CD4-positive, alpha-beta T cell treated with Interleukin-4 for 4 hours (primary cell): ENCODE results near the gene REXO4.
"Not testable (repeated sequence)": the region's sequence is repeated elsewhere in the genome, so short reads cannot be mapped to it uniquely, and the experiment has no call there.

Experiments
- DNase-seq: peaks from one replicate; pipeline ENCODE4 v3.0.0-alpha.2; 2020

Gene REXO4

DNA sequence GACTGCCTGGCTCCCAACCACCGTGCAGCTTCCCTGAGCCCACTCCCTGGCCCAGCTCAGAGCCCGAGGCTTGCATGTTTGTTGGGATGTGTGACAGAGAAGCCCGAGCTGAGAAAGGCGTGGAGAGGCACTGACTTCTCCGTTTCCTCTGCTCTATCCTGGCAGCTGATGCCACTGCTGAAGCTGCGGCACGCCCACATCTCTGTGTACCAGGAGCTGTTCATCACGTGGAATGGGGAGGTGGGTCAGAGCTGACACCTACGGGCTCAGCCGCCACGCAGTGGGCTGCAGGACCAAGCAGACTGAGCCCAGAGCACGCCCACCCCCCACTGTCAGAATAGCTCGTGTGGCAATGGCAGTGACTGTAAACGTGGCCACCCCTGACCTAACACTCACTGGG is 32.4 kb downstream of the REXO4 start:
- DNase-seq = no peak

DNA sequence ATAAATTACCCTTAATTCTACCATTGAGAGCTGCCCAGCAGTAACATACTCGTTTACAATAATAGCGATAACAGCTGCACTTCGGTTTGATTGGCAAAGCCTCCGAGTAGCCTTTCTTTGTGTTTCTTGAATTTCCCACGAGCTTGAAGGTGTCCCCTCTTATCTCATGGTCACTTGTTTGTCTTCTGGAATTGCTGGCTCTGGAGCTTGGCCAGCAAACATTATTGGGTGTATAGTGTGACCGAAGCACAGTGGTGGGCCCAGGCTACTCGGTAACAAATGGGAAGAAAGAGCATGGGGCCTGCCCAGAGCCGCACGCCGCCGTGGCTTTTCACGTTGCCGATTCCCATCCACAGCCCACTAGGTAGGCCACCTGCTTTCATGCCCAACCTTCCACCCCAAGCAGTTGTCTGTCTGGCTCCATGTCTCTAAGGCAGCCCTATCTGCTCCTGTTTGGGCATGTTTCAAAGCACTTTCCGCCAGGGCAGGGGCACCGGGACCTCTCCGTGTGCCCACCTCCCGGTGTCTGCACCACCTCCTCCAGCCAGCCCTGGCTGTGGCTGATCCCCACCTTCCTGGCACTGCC is 33.0 kb downstream of the REXO4 start:
- no peak for DNase-seq

DNA sequence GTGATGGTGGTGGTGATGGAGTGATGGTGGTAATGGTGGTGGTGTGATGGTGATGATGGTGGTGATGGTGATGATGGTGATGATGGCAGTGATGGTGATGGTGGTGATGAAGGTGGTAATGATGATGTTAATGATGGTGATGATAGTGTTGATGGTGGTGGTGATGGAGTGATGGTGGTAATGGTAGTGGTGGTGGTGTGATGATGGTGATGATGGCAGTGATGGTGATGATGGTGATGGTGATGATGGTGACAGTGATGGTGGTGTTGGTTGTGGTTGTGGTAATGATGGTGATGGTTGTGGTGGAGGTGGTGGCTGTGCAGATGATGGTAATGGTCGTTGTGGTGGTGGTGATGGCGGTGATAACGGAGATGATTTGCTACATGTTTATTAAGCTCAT is 34.4 kb downstream of the REXO4 start:
- DNase-seq = no peak

DNA sequence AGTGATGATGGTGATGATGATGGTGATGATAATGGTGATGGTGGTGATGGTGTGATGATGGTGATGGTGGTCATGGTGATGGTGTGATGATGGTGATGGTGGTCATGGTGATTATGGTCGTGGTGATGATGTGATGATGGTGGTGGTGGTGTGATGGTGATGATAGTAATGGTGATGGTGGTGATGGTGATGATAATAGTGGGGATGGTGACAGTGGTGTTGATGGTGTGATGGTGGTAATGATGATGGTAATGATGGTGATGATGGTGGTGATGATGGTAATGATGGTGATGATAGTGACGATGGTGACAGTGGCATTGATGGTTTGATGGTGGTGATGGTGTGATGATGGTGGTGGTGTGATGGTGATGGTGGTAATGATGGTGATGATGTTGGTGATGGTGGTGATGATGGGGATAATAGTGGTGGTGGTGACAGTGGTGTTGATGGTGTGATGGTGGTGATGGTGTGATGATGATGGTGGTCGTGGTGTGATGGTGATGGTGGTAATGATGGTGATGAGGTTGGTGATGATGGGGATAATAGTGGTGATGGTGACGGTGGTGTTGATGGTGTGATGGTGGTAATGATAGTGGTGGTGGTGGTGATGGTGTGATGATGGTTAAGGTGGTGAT is 35.2 kb downstream of the REXO4 start:
- DNase-seq = no peak

DNA sequence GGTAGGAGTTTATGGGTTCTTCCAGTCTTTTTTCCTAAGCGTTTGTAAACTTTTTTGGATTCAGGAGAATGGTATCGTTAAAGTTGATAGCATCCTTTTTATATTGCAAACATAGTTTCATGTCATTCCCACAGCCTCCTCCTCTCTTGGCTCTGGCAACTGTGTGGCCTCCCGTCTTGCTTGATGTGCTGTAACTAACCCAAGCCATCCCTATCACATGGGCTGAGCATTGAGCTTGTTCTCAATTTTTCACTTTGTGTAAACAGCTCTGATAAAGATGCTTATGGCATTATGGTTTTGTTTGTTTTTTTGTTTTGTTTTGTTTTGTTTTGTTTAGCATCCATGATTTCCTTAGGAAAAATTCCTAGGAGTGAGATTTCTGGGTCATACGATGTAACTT is 37.1 kb downstream of the REXO4 start:
- DNase-seq = no peak

DNA sequence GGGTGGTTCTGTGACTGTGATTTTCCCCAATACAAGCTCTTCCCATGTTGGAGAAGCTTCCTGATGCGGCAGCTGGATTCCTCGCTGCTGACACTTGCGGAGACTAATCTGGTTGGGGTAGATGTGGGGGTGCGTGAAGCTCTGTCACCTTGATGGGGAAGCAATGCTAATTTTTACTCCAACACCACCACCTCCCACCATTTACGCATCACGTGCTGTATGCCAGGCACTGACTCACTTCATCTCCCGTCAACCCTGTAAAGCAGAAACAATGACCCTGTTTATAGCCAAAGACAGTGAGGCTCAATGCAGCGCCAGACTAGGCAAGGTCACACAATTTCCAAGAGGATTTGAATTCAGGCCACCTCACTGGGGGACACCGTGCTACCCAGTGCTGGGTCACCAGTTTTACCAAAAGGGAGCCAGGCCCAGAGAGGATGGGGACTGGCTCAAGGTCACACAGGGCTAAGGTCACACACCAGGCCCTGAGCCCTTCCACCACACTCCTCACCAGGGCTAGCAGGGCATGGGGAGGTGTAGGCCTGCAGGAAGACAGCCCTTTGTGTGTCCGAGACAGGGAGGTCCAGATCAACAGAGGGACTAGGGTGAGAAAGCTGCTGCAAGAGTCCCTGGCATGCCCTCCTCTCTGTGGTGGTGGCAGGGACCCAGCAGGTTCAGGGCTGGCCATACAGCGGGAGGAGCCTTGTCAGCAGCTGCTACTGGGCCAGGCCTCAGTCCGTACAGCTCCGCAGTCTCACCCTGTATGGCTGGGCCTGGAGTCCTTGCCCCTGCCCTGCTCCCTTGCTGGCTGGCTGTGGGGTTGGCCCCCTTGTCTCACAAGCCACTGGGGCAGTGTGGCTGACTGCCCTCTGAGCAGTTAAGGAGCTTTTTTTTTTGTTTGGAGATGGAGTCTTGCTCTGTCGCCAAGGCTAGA is 38.4 kb downstream of the REXO4 start:
- DNase-seq = no peak

DNA sequence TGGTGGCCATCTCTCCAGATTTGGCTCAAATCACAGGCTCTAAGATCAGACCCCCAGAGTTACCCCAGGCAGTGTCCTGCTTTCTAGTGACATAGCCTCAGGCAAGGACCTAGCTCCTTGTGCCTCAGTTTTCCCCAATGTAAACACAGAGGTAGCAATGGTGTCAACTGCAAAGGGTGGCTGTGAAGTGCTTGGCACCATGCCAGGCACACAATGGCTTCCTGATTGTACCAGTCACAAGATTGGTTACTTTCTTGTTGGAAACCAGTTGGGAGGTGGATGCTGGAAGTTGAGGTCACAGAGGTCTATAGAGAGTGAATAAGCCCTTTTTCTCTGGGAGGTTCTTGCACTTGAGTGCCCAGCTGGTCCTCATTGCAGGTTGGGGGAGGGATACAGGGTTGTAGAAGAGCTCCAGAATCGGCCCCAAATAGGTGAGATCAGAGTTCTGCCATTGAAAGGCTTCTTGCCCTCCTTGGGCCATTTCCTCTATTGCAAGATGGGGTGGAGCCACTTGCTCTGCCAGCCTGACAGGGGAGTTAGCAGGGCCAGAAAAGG is 39.3 kb downstream of the REXO4 start:
- no peak for DNase-seq

DNA sequence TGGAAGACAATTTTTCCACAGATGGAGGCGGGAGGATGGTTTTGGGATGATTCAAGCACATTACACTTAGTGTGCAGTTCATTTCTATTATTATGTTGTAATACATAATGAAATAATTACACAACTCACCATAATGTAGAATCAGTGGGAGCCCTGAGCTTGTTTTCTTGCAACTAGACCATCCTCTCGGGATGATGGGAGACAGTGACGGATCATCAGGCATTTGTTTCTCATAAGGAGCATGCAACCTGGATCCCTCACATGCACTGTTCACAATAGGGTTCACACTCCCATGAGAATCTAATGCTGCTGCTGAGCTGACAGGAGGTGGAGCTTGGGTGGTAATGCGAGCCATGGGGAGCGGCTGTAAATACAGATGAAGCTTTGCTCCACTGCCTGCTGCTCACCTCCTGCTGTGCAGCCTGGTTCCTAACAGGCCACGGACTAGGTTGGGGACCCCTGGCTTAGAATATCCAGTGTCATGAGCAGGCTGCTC is 40.0 kb downstream of the REXO4 start:
- no peak for DNase-seq

DNA sequence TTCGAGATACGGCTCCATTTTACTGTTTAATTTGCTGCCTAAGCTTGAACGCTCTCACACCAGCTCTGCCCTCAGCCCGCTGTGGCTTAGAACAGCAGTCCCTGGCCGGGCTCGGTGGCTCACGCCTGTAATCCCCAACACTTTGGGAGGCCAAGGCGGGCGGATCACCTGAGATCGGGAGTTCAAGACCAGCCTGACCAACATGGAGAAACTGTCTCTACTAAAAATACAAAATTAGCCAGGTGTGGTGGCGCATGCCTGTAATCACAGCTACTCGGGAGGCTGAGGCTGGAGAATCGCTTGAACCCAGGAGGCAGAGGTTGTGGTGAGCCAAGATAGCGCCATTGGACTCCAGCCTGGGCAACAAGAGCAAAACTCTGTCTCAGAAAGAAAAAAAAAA is 40.5 kb downstream of the REXO4 start:
- not testable (repeated sequence) for DNase-seq

DNA sequence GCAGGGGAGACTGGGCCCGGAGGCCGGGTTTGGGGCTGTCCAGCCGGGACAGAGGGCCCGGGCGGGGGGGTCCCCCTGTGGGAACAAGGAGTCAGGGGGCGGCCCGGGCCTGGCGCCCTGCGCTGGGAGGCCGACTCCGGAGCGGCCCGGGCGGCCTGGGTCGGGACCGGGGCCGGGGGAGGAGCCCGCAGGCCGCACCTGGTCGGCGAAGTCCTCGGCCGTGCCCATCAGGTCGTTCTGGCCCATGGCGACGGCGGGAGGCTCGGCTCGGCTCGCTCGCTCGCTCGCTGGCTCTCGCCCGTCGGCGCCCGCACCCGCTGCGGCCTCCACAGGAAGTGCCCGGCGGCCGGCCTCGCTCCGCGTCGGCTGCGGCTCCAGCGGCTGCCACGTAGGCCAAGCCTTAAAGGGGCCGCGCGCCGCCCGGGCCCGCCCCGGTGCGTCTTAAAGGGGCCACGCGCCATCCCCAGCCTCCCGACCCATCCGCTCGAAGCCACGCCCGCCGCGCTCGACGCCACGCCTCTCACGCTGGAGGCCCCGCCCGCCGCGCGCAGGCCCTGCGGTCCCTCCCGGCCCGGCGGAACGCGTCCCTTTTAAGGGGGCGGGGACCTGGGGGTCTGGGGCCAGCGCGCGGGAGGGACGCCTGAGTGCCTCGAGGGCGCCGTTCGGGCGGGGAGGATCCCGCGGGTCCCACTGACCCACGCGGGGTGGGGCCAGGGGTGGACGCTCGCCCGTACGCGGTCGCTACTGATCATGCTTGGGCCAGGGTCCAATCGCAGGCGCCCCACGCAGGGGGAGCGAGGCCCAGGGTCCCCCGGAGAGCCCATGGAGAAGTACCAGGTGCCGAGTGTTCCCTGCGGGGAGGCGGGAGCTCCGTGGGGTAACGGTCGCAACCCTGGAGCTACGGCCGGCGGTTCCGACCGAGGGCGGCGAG is 41.8 kb downstream of the REXO4 start, which contains the start of the genes STKLD1 and SURF4:
Gene STKLD1, plus strand, starts transcription at position 643 of the 931 bp plus-strand sequence. Its CDS starts 108 bp downstream, at position 751.
Gene SURF4, minus strand, starts transcription at position 337 of the 931 bp plus-strand sequence. Its CDS starts 91 bp downstream, at position 246.
- DNase-seq = peak; percentile 92

DNA sequence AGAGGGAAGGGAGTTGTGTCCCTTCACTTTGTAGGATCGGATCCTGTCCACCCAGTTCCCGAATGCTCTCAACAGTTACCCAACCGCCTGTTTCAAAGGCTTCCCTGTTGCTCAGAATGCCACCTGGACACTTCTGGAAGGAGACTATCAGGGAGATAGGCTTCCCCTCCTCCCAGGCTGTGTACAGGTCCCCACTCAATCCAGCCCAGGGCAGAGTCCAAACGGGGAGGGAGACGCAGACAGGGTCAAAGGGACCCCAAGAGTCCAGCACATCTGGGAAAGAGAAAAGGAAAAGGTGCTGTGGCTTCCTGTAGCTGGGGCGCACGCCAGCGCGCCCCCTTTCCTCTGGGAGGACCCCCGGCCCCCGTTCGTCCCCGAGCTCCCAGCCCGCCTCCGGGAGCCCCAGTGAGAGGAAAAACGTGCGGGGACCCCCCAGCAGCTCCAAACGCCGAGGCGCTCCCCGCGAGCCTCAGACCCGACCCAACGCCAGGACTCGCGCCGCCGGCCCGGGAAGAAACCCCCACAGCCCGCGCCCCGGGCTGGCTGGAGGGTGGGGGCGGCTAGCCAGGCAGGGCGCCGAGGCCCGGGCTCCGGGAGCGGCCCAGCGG is 42.6 kb downstream of the REXO4 start:
- DNase-seq = no peak

DNA sequence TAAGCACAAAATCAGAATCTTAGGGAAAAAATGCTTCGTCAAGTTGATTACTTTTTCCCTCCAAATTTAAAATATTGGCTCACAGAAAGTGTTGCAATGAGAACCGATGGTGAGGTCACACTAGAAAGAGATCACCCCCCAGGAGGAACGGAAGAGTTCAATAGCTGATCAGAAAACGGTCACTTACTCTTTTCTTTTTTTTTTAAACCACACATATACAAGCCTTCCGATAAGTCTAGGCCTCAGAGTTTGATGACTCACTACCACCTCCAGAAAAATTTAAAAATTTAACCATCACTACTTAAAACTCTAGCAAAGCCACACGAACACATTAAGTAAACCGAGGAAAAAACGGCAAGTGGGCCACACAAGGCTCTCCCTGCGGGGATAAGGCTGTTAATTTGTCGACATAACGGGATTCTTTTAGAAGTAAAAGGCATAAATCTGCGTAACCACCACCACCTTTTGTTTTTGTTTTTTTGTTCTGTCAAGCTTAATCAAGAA is 43.1 kb downstream of the REXO4 start:
- DNase-seq = peak; percentile 68

DNA sequence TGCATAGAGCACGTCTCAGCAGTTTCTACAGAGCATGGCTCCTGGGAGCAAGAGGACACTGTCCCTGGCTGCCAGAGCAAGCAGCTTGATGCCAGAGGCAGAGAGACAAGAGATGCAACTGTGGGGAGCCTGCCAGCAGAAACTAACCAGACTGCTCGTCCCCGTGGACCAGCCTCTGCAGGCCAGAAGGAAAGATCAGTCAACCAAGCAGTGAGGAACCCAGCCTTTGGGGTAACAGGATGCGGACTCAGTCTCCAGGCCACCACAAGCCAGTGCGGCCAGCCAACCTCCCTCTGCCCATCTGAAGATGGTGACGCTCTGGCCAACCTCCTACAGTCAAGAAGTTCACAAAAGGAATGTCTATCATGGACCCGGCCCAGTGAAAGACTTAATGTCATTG is 45.7 kb downstream of the REXO4 start:
- no peak for DNase-seq

DNA sequence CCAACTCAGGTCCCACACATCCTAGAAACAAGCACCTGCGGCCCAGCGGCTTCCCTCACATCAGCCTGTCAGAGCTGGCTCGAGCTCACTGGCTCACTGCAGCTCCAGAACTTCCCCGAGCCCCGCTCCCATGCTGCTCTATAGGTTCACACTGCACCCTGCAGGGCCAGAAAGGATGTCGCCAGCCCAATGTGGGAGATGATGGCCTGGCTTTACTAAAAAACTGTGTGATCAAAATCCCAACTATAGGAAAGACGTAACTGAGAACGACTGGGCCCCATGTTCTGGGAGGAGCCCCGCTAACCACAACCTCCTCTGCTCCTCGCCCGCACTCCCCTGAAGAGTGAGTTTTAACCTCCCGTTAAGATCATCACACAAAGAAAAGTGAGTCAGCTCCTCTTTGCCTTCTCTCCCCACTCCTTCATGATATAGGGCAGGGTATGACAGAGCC is 46.5 kb downstream of the REXO4 start:
- peak; percentile 85 for DNase-seq

DNA sequence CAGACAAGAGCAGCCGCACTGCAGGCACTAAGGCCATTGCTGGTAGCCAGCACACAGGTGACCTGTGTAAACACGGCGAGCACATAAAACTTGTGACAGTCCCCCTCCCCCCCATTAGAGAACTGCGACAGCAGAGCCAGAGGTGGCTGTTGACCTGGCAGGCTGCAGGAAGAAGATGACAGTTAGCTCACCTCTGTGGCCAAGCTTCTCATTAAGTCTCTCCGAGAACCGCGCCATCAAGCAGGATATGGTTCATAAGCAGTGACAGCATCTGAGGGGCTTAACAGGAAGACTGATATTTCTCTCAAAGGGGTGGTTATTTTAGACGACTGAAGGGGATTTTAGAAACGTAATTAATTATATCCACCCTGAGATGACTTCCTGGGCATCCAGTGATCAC is 47.1 kb downstream of the REXO4 start:
- peak; percentile 80 for DNase-seq

DNA sequence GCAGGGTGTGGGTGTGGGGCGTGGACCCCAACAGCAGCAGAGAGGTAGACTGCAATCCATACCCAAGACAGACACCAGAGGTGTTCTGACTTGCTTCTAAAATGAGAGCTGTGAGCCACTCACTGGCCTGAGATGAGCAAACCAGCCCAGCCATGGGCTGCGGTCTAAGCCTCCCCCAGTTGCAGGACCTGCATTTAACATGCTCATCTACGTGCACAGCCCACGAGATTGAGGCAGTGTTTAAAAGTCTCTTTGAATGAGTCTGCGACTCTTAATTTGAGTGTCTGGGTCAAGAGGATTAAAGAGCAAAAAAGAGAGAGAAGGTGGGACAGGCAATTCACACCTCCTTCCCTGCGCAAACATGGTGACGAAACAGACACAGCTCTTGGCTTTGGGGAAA is 47.9 kb downstream of the REXO4 start:
- peak; percentile 26 for DNase-seq

DNA sequence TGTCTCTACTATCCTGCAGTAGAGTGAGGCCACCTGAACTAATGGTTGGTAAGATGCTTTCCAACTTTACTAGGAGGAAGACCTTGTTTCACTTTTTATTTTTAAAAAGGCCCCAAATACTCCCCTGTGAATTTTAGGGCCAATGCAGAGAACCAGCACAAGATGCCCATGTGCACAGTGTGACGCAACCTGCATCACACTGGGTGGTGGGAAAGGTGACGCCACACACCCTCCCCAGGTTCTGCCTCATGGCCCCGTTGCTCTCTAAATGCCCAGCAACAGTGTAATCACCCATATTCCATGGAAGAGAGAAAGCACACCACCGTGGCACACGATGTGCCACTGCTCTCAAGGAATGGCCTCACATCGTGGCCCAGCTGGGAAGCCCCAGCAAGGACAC is 48.4 kb downstream of the REXO4 start:
- no peak for DNase-seq

DNA sequence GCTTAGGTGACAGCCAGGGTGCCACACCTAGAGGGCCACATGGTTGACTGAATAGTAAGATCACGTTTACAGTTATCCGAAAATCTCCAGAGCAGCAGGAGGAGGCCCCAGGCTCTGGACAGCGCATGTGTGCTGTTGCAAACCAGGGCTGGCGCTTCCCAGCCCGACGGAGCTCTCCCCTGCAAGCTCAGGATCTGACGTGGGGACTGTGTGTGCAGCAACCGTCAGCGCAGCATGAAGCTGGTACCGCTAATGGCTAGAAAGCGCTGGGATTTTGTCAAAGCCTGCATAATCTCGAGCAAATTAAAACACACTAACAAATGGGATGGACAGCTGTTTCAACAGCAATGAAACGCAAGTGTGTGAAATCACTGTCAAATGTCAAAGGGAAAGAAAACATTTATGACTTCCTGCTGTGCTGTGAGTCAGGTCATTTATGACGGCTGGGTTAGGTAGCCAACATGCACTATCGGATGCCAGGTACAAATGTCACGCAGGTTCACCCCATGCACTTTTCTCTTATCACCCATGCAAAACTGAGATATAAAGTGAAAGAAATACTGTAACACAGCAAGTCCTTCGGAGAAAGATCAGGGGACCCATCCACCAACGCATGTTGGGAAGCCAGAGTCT is 49.4 kb downstream of the REXO4 start:
- no peak for DNase-seq

DNA sequence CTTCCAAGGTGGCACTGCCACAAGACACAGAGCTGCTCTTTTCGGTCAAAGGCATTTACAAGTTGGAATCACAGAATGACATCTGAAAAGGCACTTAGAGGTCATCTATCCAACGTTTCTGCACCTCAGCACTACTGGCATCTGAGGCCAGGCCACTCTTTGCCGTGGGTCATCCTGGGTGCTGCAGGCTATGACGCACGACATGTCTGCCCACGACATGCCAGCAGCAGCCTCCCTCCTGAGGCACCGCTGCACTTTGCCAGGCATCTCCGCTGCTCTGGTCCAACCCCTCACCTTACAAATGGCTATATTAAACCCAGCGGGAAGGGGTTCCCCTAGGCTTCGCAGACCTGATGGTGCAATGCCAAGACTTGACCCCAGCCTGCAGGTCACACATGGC is 50.0 kb downstream of the REXO4 start:
- no peak for DNase-seq

DNA sequence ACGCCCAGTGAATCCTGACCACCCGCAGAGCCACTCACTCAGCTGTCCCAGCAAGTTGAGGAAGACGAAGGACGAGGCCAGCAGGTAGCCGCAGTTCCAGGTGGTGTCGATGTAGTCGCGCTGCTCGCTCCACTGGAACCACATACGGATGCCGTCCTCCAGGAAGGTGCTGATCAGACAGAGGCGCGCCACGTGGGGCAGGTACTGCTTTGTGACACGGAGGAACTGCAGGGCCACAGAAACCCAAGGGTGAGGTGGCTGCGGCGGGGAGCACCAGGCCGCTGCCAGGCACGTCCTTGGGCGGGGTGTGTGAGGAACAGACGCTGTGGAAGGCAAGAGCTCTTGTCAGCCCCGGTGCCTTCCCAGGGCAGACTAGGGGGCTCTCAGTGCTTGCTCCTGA is 50.6 kb downstream of the REXO4 start:
- DNase-seq = no peak

DNA sequence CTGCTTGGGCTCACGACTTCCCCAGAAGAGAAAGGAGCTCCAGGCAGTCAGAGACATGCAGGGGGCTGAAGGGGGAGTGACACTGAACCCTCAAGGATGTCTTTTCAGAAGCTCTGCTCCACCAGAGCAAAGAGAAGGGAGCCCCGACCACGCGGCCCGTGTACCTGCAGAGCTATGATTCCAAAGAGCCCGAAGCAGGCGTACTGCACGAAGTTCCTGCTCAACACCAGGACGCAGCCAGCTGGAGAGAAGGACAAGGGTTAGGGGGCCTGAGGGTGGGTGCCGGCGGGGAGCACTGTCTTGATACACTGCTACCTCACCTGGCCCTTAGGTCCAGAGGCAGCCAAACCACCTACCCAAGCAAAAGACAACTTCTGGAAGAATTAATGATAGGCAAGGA is 51.4 kb downstream of the REXO4 start:
- DNase-seq = no peak
